ENCODE results near the gene CD276. TPM values are rescaled to one million over a fixed set of nuclear protein-coding genes. Genes with fewer than 3 reads are reported as not detected.

Gene CD276
- total and polyA plus RNA-seq, 2 experiments from 2014 or later = 94.6 to 104 TPM

DNA sequence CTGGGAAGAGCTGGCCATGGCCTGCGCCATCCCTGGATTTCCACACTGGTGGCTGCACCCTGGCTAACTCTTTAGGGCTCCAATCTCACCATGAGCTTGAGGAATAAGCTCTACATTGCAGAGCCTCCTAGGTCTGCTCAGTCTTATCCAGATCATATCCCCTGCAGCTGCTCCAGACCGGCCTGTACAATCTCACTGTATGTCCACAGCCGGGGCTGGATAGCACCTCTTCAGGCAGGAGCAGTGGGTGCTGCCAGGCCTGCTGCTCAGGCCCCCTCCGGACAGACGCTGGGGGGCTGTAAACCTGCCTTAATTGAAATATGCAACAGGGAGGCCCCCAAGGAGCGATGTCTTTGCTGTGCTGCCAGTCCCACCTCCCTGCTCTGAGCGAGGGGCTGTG is 53.4 kb downstream of the CD276 start:
- in situ Hi-C loops (cut with MboI) = no loop called here
- Histone ChIP-seq H3K36me3 (ENCODE audit: low read depth) (no peaks in the 10 kb centered on the region), H3F3A (ENCODE audit: insufficient read depth) (no peaks in the 10 kb centered on the region; the same call in 1 of the 2 replicates), H3K4me1 (ENCODE audit: insufficient read depth) (peaks cover 12% of the 10 kb centered on the region), H3K9me3 (ENCODE audit: low read depth) (no peaks in the 10 kb centered on the region), H3K9ac (no peak overlapping the region), H3K27ac (no peak overlapping the region), H3K4me2 (ENCODE audit: unreplicated experiment) (no peak overlapping the region), H3K9me2 (ENCODE audit: insufficient read depth) (no peaks in the 10 kb centered on the region), H3K4me3 (no peak overlapping the region), H3K27me3 (replicated peaks; ENCODE audit: insufficient read depth) (peaks cover 18% of the 10 kb centered on the region; the same call in 1 of the 2 replicates), H2AFZ (no peak overlapping the region), H3K79me2 (ENCODE audit: insufficient read depth) (no peaks in the 10 kb centered on the region), H4K20me1 (ENCODE audit: insufficient read depth) (no peaks in the 10 kb centered on the region)
- no peak for TF ChIP-seq EZH2 (IDR thresholded peaks at IDR 0.05; ENCODE audit: insufficient read depth, poor library complexity, severe bottlenecking)
- no peak for TF ChIP-seq EZH2phosphoT487 (IDR thresholded peaks at IDR 0.05; ENCODE audit: insufficient read depth, low read depth)
- DNase-seq = no peak
- 60 to 61% methylated on average over 7 of the region's 7 CpGs for WGBS, 2 experiments (ENCODE audit: low coverage in 1 of 2, low lambda C conversion rate in 2 of 2, missing lambda C conversion rate in 2 of 2)

DNA sequence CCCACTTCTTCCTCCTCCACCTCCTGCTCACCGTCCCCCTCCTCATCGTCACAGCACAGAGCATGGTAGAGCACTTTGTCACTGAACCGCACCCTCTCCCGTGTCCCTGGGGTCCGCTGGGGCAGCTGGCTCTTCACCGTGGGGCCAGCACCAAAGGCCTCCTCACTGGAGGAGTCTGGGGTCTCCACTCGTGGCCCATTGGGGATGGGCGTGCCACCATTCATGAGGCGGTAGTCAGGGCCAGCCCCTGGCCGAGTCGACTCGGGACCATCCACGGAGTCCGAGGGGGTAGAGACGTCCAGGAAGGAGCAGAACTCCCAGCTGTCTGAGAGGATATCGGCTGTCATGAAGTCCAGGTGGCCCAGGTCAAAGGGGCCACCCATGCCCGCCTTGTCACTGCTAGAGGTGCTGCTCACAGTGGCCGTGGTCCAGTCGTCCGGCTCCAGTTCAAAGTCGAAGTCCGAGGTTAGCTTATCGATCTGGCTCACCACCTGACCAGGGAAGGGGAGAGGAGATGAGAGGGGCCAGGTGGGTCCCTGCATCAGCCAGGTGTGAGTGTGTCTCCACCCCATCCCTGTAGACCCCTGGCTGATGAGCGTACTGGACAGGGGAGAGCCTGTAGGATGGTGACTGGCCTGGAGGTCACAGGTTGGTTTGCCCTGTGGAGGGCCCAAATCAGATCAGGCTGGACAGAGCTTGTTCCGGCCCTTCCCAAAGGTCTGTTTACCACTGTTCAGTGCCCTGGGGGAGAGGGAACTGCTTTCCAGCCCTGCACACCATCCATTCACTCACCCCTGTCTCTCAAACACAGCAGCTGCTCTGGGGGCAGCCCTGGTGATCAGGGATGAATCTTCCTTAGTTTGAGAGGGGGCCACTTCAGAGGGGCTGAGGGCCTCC is 56.2 kb downstream of the CD276 start:
- no peaks in the 10 kb centered on the region for H3K36me3 ChIP-seq (ENCODE audit: low read depth)
- H3K4me1 ChIP-seq (ENCODE audit: insufficient read depth) = peaks cover 22% of the 10 kb centered on the region
- H2AFZ ChIP-seq = no peak overlapping the region
- H3K9me2 ChIP-seq (ENCODE audit: insufficient read depth) = no peaks in the 10 kb centered on the region
- TF ChIP-seq EZH2 (IDR thresholded peaks at IDR 0.05; ENCODE audit: insufficient read depth, poor library complexity, severe bottlenecking) (no peak), EZH2phosphoT487 (IDR thresholded peaks at IDR 0.05; ENCODE audit: insufficient read depth, low read depth) (no peak)
- in situ Hi-C loops (cut with MboI) = no loop called here
- DNase-seq = no peak
- H3K27me3 ChIP-seq (replicated peaks; ENCODE audit: insufficient read depth) = 0 out of 2 replicates have a peak, but pooled peaks cover 5% of the 10 kb centered on the region
- H3K79me2 ChIP-seq (ENCODE audit: insufficient read depth) = no peaks in the 10 kb centered on the region
- H3F3A ChIP-seq (ENCODE audit: insufficient read depth) = peaks cover 5% of the 10 kb centered on the region
- 91 to 92% methylated on average over 25 of the region's 25 CpGs for WGBS, 2 experiments (ENCODE audit: low coverage in 1 of 2, low lambda C conversion rate in 2 of 2, missing lambda C conversion rate in 2 of 2)
- no peak overlapping the region for H3K4me2 ChIP-seq (ENCODE audit: unreplicated experiment)
- H3K4me3 ChIP-seq = no peak overlapping the region
- H4K20me1 ChIP-seq (ENCODE audit: insufficient read depth) = no peaks in the 10 kb centered on the region
- no peak overlapping the region for H3K27ac ChIP-seq
- H3K9ac ChIP-seq = no peak overlapping the region
- no peaks in the 10 kb centered on the region for H3K9me3 ChIP-seq (ENCODE audit: low read depth)

DNA sequence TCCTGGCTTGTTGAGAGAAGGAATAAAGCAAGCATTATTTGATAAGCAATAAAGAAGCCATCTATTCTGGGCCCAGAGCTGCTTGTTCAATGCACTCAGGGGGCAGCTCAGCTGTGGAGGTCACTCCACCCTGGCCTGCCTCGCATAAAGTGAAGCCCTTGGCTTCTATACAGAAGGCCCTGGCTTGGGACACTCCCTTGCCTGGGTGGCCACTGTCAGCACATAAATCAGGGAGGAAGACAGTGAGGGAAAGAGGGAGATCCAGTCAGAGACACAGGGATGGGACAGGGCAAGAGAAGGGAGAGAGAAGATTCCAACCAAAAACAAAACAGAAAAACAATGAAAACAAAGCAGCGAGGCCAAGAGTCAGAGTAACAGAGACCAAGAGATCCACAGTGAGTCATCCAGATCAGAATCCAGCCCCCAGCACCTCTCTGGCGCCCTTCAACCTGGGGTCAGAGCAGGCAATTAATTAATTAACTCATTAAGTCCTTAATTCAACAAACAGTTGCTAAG is 57.2 kb downstream of the CD276 start:
- Histone ChIP-seq H3K4me1 (ENCODE audit: insufficient read depth) (peaks cover 22% of the 10 kb centered on the region), H3F3A (ENCODE audit: insufficient read depth) (peaks cover 5% of the 10 kb centered on the region), H3K27ac (no peak overlapping the region), H3K4me3 (no peak overlapping the region), H3K9me3 (ENCODE audit: low read depth) (no peaks in the 10 kb centered on the region), H3K9me2 (ENCODE audit: insufficient read depth) (no peaks in the 10 kb centered on the region), H2AFZ (no peak overlapping the region), H3K9ac (0 out of 2 replicates have a peak overlapping the region, but pooled peaks have one; percentile 23), H3K27me3 (replicated peaks; ENCODE audit: insufficient read depth) (no peaks in the 10 kb centered on the region), H3K4me2 (ENCODE audit: unreplicated experiment) (no peak overlapping the region), H4K20me1 (ENCODE audit: insufficient read depth) (no peaks in the 10 kb centered on the region), H3K36me3 (ENCODE audit: low read depth) (no peaks in the 10 kb centered on the region), H3K79me2 (ENCODE audit: insufficient read depth) (no peaks in the 10 kb centered on the region)
- in situ Hi-C loops (cut with MboI) = no loop called here
- peak; percentile 46 for DNase-seq
- 15 to 30% methylated on average over 3 of the region's 3 CpGs for WGBS, 2 experiments (ENCODE audit: low coverage in 1 of 2, low lambda C conversion rate in 2 of 2, missing lambda C conversion rate in 2 of 2)
- TF ChIP-seq EZH2phosphoT487 (IDR thresholded peaks at IDR 0.05; ENCODE audit: insufficient read depth, low read depth) (no peak), EZH2 (IDR thresholded peaks at IDR 0.05; ENCODE audit: insufficient read depth, poor library complexity, severe bottlenecking) (no peak)

DNA sequence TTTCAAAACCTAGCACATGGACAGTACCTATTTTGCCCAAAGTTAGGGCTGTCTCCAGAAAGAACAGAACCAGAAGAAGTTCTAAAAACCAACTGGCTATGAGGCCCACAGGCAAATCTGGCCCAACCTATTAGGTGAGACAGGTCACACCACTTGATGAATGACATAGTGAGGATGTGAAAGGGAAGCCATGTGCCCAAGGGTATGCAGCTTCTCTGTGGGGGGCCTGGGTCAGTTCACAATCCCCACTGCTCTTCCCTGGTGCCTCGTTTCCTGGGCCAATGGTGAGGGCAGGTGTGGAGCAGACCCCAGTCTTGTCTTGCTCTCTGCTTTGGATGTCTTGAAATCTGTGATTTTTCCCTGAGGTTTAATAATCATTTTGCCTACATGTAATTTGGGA is 60.1 kb downstream of the CD276 start:
- Histone ChIP-seq H3K36me3 (ENCODE audit: low read depth) (no peaks in the 10 kb centered on the region), H3K4me1 (ENCODE audit: insufficient read depth) (peaks cover 22% of the 10 kb centered on the region), H3K4me3 (no peak overlapping the region), H3K27ac (no peak overlapping the region), H3F3A (ENCODE audit: insufficient read depth) (peaks cover 5% of the 10 kb centered on the region), H2AFZ (no peak overlapping the region), H3K9me3 (ENCODE audit: low read depth) (no peaks in the 10 kb centered on the region), H4K20me1 (ENCODE audit: insufficient read depth) (no peaks in the 10 kb centered on the region), H3K79me2 (ENCODE audit: insufficient read depth) (no peaks in the 10 kb centered on the region), H3K4me2 (ENCODE audit: unreplicated experiment) (no peak overlapping the region), H3K9ac (no peak overlapping the region), H3K27me3 (replicated peaks; ENCODE audit: insufficient read depth) (no peaks in the 10 kb centered on the region), H3K9me2 (ENCODE audit: insufficient read depth) (no peaks in the 10 kb centered on the region)
- TF ChIP-seq EZH2phosphoT487 (IDR thresholded peaks at IDR 0.05; ENCODE audit: insufficient read depth, low read depth) = no peak
- no peak for TF ChIP-seq EZH2 (IDR thresholded peaks at IDR 0.05; ENCODE audit: insufficient read depth, poor library complexity, severe bottlenecking)
- WGBS, 2 experiments (ENCODE audit: low coverage in 1 of 2, low lambda C conversion rate in 2 of 2, missing lambda C conversion rate in 2 of 2) = 75 to 82% methylated on average over 1 of the region's 1 CpG
- DNase-seq = no peak
- in situ Hi-C loops (cut with MboI) = no loop called here
